ENCODE results near the gene ZFYVE1.
"Not testable (repeated sequence)": the region's sequence is repeated elsewhere in the genome, so short reads cannot be mapped to it uniquely, and the experiment has no call there.

The ZFYVE1 gene, protein sequence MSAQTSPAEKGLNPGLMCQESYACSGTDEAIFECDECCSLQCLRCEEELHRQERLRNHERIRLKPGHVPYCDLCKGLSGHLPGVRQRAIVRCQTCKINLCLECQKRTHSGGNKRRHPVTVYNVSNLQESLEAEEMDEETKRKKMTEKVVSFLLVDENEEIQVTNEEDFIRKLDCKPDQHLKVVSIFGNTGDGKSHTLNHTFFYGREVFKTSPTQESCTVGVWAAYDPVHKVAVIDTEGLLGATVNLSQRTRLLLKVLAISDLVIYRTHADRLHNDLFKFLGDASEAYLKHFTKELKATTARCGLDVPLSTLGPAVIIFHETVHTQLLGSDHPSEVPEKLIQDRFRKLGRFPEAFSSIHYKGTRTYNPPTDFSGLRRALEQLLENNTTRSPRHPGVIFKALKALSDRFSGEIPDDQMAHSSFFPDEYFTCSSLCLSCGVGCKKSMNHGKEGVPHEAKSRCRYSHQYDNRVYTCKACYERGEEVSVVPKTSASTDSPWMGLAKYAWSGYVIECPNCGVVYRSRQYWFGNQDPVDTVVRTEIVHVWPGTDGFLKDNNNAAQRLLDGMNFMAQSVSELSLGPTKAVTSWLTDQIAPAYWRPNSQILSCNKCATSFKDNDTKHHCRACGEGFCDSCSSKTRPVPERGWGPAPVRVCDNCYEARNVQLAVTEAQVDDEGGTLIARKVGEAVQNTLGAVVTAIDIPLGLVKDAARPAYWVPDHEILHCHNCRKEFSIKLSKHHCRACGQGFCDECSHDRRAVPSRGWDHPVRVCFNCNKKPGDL

DNA sequence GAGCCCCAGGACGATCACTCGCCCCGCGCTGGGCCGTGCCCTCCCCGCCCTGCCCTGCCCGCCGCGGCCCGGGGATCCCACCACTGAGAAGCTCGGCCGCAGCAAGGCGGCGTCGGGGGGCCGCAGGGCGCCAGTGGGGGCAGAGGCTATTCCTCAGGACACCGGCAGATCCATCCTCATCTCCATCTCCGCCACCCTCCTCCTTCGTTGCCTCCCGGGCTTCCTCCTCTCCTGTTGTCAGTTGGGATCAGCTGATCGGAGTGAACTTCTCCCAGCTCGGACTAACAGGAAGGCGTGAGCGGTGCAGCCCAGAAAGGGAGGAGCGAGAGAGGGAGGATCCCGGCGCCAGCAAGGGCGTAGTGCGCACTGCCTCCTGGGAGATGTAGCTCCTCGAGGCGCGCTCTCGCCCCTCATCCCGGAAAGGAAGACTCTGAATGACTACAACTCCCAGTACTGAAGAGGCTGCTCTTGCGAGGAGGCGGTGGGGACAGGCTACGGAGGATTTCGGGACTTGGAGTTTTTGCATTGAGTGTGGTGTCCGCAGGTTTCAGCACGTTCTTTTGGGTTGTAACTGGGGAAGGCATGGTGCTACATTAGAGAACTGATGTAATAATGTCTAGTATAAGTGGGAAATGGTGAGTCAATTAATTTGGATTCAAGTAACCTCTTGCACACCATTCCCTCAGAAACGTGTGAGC, at the start of gene ZFYVE1:
ZFYVE1 (minus strand) TSS at position 262 of the 698 bp plus-strand sequence. CDS start 2,598 bp downstream, outside the sequence.
- DNase-seq: peak; percentile 88

DNA sequence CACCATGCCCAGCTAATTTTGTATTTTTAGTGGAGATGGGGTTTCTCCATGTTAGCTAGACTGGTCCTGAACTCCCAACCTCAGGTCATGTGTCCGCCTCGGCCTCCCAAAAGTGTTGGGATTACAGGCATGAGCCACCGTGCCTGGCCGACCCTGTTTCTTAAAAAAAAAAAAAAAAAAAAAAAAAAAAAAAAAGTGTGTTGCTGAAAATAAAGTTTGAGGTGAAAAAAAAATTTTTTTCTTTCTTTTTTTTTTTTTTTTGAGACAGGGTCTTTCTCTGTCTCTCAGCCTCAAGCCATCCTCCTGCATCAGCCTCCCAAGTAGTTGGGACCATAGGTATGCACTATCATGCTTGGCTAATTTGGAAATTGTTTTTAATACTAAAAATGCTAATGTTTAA, 42.7 kb upstream of the ZFYVE1 start:
- DNase-seq: no peak

DNA sequence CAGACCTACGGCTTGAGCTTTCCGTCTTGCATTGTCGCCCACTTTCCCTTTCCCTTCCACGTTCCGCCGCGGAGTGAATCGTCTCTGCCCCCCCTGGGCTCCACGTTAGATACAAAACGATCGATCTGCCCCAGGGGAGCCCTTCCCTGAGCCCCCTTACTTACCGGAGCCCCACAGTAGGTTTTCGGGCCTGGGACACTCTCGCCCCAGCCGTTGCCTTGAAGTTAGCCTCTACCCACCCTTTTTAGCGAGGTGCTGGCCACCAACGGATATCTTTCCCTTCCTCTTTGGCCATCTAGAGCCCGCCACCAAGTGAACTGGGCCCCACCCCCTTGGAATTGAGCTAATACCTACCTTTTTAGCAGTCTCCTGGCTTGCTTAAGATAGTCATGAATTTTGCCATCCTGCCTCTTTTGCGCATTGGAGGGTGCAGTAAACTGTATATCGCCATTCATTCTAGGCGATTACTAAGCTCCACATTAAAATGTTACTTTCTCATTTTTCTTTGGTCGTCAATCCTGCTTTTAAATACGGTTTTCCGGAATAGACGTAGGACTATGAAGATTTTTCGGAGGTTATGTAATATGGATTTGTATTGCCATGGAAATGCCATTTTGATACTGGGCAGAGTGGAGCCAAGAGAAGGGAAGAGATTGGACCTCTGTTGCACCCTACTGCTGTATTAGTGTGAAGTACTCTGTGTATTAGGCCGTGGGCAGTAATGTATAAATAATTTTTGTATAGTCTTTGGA, 32.2 kb upstream of the ZFYVE1 start:
- DNase-seq: no peak

DNA sequence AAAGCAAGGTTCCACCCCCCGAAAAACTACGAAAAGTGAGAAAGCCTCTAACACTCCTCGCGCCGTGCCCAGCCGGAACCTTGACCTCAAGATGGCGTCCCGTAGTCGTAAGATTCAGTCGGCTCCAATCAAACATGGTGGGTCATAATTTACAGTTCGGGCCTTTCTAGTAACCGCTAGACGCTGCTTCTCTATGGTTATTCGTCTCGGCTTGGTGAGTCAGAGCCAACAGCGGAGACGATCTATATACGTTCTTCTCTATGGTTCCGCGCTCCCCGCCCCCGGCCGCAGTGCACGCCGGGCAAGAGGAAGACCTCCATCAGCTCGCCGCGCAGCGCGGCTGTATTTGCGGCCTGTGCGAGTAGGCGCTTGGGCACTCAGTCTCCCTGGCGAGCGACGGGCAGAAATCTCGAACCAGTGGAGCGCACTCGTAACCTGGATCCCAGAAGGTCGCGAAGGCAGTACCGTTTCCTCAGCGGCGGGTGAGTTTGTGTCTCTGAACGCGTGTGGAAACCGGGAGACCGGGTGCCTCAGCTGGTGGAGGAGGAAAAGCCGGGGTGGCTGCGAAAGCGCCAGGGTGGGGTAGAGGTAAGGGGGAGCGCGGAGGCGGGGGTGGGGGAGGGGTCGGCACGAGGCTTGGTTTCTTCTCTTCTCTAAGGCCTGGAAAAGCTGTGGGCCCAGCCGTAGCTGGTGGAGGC, 31.5 kb upstream of the ZFYVE1 start, which contains the start of gene RBM25:
RBM25 (plus strand) TSS at position 311 of the 698 bp plus-strand sequence. CDS start 13,108 bp downstream, outside the sequence.
- DNase-seq: peak; percentile 92

DNA sequence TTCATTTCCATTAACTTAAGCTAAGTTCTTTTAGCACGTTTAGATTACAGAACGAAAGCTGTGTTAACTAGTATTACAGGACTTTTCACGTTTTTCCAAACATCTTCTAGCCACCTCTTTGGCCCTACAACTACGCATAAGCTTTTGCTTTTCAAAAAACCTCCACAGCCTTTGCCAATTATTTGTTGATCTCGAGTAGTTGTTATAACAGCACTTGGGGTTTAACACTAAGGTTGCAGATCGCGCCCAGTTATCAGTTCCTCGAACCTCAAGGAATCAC, 31.0 kb upstream of the ZFYVE1 start:
- no peak for DNase-seq

DNA sequence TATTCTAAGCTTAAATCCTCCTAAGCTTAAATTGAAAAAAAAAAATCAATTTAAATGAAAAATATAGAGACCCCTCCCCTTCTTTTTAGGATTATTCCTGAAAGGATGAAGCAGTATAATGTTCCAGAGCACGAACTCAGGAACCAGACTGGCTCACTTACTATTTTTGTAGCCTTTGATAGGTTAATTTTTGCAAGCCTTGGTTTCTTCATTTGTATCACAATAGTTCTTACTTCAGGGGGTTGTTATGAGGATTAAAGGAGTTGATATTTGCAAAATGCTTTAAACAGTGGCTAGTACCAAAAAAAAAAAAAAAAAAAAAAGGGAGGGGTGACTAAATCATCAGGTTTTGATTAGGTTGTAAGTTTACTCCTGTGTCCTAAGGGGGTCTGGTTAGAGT, 28.3 kb upstream of the ZFYVE1 start:
- DNase-seq: no peak

DNA sequence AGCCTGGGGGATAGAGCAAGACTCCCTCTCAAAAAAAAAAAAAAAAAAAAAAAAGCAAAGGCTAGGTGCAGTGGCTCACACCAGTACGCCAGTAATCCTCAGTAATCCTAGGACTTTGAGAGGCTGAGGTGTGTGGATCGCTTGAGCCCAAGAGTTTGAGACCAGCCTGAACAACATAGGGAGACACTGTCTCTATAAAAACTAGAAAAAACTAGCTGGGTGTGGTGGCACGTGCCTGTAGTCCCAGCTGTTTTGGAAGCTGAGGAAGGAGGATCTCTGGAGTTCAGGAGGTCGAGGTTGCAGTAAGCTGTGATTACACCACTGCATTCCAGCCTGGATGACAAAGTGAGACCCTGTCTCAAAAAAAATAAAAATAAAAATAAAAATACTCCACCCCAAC, 22.5 kb upstream of the ZFYVE1 start:
- DNase-seq: no peak

DNA sequence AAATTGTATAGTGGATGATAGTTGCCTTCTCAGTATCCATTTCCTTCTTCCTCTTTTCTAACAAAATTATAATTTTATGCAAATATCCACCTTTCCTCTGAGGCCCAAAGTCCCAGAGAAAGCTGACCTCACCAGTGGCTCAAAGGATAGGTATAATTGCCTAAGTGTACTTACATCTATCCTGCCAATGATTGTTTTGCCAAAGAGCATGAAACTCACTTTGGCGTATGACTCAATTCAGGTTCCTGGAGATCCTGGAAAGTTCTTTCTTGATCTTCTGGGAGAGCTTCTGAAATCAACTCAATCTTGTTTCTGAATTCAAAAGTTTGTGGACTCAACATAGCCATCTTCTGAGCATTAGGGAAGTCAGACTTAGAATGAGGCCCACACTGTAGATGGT, 20.9 kb upstream of the ZFYVE1 start:
- DNase-seq: no peak

DNA sequence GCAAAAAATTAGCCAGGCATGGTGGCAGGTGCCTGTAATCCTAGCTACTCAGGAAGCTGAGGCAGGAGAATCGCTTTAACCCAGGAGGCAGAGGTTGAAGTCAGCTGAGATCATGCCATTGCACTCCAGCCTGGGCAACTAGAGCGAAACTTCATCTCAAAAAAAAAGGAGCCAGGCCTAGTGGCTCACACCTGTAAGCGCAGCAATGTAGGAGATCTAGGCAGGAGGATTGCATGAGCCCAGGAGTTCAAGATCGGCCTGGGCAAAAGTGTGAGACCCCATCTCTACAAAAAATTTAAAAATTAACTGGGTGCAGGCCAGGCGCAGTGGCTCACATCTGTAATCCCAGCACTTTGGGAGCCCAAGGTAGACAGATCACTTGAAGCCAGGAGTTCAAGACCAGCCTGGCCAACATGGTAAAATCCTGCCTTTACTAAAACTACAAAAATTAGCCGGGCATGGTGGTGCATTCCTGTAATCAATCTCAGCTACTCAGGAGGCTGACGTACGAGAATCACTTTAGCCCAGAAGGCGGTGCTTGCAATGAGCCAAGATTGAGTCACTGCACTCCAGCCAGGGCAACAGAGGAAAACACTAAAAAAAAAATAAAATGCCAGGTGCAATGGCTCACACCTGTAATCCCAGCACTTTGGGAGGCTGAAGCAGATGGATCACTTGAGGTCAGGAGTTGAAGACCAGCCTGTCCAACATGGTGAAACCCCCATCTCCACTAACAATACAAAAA, 10.0 kb upstream of the ZFYVE1 start:
- DNase-seq: not testable (repeated sequence)

DNA sequence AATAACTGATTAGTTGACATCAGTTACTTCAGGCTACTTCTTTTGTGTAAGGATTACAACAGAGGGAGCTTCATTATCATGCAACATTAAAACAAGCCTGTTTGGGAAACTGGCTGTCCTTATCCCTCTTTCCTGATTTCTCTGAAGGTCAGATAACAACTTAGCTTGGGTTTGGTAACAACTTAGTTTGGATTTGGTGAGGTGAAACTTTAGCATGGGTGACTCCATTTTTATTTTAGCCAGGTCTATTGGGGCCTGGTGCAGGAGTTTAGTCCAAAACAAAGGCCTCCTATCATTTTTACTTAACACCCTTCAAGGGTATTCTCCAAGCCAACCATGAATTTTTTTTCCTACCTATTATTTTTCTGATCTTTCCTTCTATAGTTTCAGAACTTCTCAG, 1.1 kb upstream of the ZFYVE1 start:
- DNase-seq: no peak

DNA sequence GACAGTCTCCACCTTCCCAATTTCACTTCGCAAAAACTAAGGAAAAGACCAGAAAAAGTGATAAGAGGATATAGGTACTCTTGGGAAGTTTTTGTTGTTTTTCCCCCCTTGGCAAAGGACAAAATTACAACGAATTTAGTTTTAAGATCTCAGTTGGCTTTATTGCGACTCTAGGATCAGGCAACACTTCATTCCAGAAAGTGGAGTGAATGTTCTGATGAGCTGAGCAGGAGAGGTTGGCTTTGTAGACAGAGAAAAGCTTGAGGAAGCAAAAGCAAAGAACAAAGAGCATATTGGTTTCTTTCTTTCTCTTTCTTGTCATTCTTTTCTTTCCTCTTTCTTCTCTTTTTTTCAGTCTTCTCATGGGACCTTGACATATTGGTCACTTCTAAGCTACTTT, 640 bp upstream of the ZFYVE1 start:
- DNase-seq: no peak

DNA sequence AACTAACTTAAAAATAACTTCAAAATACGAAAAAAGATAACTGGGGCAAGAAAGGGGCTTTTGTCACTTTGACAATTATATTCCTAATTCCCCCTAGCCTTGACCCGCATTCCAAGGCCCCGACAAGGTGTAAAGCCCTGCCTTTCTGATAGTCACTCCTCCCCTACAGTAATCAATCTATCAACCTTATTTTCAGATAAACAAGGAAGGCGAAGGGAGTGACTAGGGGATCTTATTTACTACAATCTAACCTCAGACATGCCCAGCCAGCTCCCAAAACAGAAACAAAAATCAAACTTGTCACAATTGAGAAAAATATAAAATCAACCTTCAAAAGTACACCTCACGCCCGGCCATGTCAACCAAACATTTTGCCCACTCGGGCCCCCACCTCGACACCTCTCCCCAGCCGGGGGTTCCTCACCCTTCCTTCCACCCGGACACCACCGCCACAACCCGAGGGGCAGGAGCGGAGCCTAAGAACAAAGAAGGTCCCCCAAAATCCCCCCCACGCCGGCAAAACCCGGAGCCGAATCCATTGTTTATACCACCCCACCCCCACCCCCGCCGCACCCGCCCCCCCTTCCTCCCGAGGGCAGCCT, 562 bp downstream of the ZFYVE1 start:
- no peak for DNase-seq

DNA sequence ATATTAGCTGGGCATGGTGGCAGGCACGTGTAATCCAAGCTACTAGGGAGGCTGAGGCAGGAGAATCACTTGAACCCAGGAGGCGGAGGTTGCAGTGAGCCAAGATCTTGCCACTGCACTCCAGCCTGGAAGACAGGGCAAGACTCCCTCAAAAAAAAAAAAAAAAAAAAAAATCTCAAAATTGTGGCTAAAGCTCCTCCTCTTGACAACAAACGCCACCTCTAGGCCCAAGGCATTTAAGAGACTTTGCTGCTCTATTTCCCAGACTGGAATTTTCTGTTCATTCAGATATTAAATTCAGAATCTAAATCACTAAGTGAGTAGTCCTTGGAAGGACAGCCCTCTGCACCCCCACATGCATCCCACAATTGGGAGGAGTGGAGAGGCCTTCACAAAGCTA, 1.4 kb downstream of the ZFYVE1 start:
- DNase-seq: no peak

DNA sequence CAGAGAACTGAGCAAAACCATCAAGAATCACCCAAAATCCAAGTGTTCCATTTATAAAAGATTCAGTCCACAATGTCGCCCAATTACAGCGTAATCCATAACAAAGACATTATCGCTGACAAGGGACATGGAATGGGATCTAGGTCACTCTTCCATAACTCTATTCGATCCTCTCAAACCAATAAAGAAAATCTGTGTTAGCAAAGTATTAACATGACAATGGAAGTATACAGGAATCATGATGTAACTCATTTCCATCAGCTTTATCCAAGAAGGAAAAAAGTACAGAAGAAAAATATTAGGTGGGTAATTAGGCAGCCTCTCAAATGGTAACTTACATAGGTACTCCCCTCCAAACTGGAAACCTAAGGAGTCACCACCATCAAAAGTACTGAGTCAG, 4.9 kb downstream of the ZFYVE1 start:
- DNase-seq: no peak

DNA sequence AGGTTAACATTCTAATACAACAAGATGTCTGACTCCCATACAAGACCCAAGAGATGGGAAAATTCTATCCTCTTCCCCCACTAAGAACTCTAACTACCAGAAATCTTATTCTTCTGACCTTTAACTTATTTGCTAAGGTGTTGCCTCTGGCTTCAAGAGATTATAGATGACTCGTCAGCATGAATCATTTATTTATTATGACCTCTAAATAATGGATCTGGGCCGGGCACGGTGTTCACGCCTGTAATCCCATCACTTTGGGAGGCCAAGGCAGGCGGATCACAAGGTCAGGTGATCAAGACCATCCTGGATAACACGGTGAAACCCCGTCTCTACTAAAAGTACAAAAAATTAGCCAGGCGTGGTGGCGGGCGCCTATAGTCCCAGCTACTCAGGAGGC, 10.9 kb downstream of the ZFYVE1 start:
- not testable (repeated sequence) for DNase-seq

DNA sequence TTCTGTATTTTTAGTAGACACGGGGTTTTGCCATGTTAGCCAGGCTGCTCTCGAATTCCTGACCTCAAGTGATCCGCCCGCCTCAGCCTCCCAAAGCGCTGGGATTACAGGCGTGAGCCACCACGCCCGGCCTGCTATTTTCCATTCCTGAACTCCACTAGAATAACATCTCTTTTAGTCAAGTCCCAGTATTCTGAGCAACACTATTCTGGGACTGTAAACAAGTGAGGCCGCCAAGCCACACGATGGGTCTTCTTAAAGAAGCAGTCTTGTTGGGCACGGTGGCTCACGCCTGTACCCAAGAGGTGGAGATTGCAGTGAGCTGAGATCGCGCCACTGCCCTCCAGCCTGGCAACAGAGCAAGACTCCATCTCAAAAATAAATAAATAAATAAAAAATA, 11.4 kb downstream of the ZFYVE1 start:
- not testable (repeated sequence) for DNase-seq

DNA sequence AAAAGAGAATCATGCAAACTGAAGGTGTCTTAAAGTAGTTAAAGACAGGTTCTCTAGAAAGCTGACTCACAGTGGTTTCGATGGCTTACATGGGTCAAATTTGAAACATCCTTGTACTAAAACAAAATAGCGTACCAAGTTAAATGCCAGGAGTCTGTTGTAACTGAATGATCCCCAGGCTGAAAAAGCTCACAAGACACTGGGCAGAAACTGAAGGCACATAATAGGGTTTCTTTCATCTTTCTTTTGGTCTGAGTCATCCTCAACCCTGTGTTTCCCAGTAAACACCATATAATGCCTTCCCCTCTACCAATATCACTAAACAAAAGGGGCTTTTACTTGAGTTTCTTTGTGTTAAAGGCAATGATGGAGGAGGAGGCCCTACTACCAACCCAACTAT, 12.8 kb downstream of the ZFYVE1 start:
- DNase-seq: no peak

DNA sequence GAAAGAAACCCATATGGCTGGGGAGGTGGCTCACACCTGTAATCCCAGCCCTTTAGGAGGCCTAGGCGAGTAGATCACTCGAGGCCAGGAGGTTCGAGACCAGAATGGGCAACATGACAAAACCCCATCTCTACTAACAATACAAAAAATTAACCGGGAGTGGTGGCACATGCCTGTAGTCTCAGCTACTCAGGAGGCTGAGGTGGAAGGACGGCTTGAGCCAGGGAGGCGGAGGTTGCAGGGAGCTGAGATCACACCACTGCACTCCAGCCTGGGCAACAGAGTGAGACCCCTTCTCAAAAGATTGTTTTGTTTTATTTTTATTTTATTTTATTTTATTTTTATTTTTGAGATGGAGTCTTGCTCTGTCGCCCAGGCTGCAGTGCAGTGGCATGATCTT, 15.7 kb downstream of the ZFYVE1 start:
- not testable (repeated sequence) for DNase-seq

DNA sequence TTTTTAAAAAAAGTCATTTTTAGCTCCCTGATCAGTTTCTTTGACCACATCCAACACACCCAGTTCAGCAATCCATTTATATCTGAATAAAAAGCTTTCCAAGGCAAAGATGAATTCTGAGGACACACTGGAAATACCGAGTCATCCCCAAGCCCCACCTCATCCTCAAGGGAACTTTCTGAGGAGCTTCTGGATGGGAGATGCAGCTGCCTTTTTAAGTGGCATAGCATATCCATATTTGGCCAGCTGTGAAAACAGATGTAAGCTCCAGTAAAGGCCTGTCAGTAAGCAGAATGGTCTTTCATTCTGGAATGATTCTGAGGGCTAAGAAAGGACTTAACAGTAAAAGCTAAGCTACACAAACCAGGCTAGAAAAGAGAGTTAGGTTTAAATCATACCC, 18.4 kb downstream of the ZFYVE1 start:
- no peak for DNase-seq

DNA sequence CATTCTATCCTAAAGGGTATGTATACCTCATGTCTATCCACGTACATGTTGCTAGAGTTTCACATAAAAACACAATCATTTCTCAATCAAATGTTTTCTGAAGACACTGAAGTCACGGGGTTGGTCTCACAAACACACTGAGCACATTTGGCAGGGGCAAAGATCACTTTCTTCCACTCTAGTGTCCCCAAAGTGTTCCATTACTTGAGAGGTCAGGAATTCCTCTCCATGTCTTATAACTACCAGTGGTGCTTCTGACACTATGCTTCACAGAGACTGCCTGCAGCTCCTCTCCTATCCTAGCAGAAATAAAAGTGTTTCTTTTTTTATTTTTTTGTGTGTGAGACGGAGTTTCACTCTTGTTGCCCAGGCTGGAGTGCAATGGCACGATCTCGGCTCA, 19.1 kb downstream of the ZFYVE1 start:
- no peak for DNase-seq

DNA sequence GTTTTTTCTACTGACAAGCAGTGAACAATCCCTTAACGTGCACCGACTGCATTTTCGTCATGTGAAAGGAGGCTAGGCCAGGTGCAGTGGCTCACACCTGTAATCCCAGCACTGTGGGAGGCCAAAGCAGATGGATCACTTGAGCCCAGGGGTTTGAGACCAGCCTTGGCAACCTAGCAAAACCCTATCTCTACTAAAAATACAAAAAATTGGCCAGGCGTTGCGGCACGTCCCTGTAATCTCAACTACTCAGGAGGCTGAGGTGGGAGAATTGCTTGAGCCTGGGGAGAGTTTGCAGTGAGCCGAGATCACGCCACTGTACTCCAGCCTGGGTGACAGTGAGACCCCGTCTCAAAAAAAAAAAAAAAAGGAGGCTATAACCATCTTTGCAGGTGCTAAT, 22.3 kb downstream of the ZFYVE1 start:
- not testable (repeated sequence) for DNase-seq
